ENCODE data around the gene CCSER2.
A peak's percentile ranks its signal among the peaks of the same experiment; 100 is the strongest.

The CCSER2 gene

DNA sequence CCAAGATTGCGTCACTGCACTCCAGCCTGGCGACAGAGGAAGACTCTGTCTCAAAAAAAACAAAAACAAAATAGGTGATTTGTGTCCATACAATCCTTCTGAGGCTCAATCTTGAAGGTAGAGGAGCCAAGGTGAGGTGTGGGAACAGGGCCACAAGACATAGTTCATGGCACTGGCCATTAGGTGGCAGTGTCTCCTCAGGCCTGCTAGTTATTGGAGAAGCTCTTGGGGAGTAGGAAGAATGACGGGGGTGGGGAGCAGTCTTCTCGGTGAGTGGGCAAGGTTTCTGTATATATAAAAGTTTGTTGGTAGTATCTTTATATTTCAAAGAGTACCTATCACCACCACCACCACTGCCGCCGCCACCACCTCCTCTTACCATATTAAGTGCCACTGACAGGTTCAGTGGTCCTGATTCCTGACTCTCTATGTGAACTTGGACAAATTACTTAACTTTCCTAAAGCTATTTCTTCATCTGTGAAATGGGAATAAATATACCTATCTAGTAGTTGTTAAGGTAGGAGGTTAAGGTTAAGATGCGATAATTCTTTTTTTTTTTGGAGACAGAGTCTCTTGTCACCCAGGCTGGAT, 24.0 kb downstream of the CCSER2 start:
- DNase-seq = peak; percentile 64 to 75 (median 74)

- DNase-seq = no peak
Measured at GRCh38 chr10:84353052-84353803, 24.8 kb downstream of the CCSER2 start.

- no peak for DNase-seq
Measured at GRCh38 chr10:84354623-84355022, 26.2 kb downstream of the CCSER2 start.

DNA sequence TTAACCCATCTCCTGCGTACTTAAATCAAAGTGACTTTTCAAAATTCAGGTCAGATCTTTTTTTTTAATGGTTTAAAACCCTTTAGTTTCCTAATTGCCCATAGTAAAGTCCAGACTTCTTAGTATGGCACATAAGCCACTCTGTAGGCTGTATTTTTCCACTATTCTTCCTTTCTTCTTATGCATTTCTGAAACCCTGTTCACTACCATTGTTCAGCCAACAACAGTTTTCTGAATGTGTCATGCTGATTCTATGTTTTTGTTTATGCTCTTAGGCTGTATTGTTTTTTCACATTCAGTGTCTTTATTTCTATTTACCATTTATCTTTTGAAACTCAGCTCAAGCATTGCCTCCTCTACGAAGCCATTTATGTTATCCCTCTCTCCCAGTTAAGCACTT, 26.7 kb downstream of the CCSER2 start:
- no peak for DNase-seq

DNA sequence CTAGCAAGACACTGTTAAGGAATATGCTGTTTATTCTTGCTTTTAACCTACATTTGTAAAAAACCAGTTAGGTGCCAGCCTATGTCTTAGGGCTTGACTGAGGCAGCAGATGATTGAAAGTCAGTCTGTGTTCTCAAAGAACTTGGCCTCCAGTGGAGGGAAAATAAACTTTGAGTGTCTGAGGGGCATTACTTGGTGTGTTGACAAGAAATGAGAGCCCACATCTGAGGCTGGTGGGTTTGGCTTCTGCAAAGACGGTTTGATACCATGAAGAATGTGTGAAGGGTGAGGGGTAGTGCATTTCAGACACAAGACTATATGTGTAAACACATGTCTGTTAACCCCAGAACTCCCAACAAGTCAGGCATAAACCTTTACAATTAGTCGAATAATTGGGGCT, 28.5 kb downstream of the CCSER2 start:
- no peak for DNase-seq

GRCh38 chr10:84358743-84359142, 30.4 kb downstream of the CCSER2 start:
- no peak for DNase-seq

GRCh38 chr10:84360637-84361365, 32.4 kb downstream of the CCSER2 start:
- DNase-seq = no peak

- no peak for DNase-seq
Measured at GRCh38 chr10:84365335-84365881, 37.0 kb downstream of the CCSER2 start.

GRCh38 chr10:84366041-84366440, 37.7 kb downstream of the CCSER2 start:
- no peak for DNase-seq

GRCh38 chr10:84367256-84367655, 38.9 kb downstream of the CCSER2 start:
- no peak for DNase-seq

DNA sequence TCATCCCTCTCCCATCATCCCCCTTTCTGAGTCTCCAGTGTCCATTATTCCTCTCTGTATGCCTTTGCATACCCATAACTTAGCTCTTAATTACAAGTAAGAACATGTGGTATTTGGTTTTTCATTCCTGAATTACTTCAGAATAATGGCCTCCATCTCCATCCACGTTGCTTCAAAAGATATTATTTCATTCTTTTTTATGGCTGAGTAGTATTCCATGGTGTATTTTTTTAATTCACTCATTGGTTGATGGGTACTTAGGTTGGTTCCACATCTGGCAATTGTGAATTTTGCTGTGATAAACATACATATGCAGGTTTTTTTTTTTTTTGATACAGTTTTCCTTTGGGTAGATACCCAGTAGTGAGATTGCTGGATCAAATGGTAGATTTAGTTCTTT, 40.4 kb downstream of the CCSER2 start:
- no peak for DNase-seq

DNA sequence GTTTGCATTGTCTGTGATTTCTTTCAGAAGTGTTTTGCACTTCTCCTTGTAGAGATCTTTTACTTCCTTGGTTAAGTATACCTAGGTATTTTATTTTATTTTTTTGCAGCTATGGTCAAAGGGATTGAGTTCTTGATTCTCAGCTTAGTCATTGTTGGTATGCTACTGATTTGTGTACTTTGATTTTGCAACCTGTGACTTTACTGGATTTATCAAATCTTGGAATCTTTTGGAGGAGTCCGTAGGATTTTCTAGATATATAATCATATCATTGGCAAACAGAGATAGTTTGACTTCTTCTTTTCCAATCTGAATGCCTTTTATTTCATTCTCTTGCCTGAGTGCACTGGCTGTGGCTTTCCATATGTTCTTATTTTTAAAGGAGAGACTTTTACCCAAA, 41.9 kb downstream of the CCSER2 start:
- peak; percentile 24 to 61 (median 36) for DNase-seq

GRCh38 chr10:84371944-84372343, 43.6 kb downstream of the CCSER2 start:
- no peak for DNase-seq

- no peak for DNase-seq
Measured at GRCh38 chr10:84373000-84373399, 44.6 kb downstream of the CCSER2 start.

DNA sequence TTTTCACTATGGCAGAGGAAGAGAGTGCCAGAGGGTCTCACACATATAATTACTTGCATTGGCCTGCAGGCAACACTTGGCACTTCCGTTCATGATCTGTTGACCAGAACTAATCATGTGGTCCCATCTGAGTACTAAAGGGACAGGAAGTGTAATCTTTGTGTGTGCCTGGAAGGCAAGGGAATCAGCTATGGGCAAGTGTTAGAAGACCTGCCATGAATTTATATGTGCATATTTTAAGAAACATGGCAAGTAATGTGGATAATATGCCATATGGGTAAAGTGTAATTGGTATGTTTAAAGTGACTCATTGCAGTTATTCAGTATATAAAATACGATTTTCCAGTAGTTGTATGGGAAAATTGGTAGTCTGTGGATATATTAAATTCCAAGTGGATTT, 46.1 kb downstream of the CCSER2 start:
- DNase-seq = no peak

DNA sequence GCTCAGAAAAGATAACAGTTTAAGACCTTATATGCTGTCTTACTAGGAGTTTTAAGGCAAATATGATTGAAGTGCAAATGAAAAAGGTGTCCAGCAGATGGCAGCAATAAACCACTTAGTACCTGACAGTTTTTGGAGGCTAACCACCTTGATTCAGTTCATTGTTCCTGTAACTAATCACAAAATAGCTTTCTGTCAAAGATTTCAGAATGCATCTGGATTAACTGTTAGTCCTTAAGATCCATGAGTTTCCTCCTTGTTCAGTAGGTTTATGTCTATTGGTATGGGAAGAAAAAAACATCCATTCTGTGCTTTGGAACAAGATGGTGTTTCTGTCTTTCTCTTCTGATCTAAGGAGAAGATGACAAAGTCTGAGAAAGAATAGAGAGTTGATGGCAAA, 46.6 kb downstream of the CCSER2 start:
- peak; percentile 54 to 62 (median 55) for DNase-seq

GRCh38 chr10:84375881-84376280, 47.5 kb downstream of the CCSER2 start:
- no peak for DNase-seq

DNA sequence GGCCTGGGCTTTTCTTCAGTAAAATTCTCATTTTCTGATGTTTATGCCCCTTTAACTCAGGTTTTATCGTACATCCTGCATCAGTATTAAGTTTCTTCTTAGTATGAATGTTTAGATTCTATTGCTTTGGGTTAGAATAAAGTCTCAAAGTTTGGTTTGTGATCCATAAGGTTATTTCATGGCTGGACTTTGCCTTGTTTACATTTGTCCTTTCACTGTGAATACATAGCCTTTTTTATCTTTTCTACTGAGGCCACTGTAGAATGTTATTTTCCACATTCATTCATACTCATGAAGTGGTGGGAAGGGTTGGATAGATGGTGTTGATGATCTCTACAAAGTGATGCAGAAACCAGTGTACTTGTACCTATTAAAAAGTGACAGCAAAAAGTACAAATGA, 59.8 kb downstream of the CCSER2 start:
- DNase-seq = no peak

DNA sequence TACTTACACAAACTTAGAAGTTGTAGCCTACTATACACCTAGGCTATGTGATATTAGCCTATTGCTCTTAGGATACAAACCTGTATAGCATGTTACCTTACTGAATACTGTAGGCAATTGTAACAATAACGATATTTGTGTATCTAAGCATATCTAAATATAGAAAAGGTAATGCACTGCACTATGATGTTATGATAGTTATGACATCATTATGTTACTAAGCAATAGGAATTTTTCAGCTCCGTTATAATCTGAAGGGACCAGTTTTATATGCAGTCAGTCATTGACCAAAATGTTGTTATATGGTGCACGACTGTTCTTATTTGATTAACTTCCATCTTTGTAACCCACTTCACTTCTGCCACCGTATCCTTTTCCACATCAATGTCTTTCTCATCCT, 62.0 kb downstream of the CCSER2 start:
- DNase-seq = no peak

GRCh38 chr10:84391326-84391725, 62.9 kb downstream of the CCSER2 start:
- no peak for DNase-seq

DNA sequence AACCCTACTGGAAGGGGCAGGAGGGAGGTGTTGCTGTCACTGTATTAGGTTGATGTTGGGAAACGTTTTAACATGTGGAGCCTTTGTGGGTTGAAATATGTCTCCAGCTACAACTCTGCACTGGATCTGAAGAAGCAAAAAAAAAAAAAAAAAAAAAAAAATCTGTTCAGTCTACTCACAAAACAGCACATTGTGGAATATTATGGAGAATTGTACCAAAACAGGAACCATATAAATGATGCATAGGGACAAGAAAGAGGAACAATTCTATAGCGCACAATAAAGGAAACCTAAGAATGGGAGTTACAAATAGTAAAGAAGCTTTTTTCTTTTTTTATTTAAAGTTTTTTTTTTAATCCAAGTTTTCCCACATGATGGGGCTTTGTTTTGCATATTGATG, 63.8 kb downstream of the CCSER2 start:
- DNase-seq = peak in 2 of 3 donors; percentile 56 to 58

GRCh38 chr10:84395581-84395980, 67.2 kb downstream of the CCSER2 start:
- DNase-seq = no peak

- no peak for DNase-seq
Measured at GRCh38 chr10:84397735-84398144, 69.4 kb downstream of the CCSER2 start.

DNA sequence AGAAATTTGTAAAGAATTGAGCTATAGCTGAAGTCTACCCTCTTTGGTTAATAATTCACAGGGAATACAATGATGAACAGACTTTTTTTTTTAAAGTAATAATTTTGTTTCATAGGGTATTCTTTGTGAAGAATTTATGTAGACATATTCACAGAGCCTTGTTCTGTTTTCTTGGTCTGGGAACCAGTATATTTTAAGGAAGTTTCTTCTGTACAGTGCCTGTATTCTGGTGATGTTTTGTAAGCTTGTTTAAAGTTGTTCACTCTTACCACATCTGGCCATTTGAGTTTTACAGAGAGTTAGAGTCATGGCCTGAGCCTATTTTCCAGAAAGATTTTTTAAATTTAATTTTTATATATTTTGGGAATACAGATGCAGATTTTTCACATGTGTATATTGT, 70.3 kb downstream of the CCSER2 start:
- DNase-seq = peak in 2 of 3 donors; percentile 32 to 43

Data from suppressor macrophage treated with lipopolysaccharide for 1 hour (primary cell).